AG10803 (cell line): Measurements from ENCODE around the gene NOXO1.

Source experiments
- DNase-seq: peaks from one replicate; pipeline ENCODE4 v3.0.0; 2010; ENCODE audit warnings: low read depth
- H3K4me3 ChIP-seq: 2 replicates; pipeline ENCODE4 v1.5.1; 2011; ENCODE audit warnings: mild to moderate bottlenecking, low read length, control low read depth
- TF ChIP-seq, protein P1 (sequence below): conservative IDR thresholded peaks from 2 replicates; pipeline ENCODE4 v1.5.1; 2011; ENCODE audit warnings: mild to moderate bottlenecking, low read length, control low read depth, inconsistent platforms

The NOXO1 gene

DNA sequence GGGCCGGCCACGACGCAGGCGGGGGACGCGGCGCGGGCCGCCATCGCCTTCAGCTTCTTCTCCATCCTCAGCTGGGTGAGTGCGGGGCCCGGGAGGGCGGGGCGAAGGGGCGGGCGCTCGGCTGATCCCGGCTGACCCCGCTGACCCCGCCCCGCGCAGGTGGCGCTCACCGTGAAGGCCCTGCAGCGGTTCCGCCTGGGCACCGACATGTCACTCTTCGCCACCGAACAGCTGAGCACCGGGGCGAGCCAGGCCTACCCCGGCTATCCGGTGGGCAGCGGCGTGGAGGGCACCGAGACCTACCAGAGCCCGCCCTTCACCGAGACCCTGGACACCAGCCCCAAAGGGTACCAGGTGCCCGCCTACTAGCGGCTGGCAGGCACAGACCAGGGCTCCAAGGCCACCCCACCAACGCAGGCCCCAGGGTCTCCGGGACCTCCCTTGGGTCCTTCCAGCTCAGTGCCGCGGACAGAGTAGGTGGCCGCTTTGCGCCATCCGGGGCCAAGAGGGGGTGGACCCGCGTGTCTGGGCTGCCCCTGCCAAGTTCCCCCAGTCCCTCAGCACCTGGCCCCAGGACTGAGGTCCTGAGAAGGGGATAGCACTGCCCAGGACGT is 11.5 kb upstream of the NOXO1 start:
- H3K4me3 ChIP-seq, result no peak overlapping the region
- DNase-seq, result no peak
- TF ChIP-seq, protein P1, sequence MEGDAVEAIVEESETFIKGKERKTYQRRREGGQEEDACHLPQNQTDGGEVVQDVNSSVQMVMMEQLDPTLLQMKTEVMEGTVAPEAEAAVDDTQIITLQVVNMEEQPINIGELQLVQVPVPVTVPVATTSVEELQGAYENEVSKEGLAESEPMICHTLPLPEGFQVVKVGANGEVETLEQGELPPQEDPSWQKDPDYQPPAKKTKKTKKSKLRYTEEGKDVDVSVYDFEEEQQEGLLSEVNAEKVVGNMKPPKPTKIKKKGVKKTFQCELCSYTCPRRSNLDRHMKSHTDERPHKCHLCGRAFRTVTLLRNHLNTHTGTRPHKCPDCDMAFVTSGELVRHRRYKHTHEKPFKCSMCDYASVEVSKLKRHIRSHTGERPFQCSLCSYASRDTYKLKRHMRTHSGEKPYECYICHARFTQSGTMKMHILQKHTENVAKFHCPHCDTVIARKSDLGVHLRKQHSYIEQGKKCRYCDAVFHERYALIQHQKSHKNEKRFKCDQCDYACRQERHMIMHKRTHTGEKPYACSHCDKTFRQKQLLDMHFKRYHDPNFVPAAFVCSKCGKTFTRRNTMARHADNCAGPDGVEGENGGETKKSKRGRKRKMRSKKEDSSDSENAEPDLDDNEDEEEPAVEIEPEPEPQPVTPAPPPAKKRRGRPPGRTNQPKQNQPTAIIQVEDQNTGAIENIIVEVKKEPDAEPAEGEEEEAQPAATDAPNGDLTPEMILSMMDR, result no peak

- DNase-seq, result peak; percentile 77
- TF ChIP-seq, protein P1, result no peak
- peak overlapping the region; percentile 44 for H3K4me3 ChIP-seq
Observed at GRCh38 chr16:1991948-1992703, 10.9 kb upstream of the NOXO1 start.

DNA sequence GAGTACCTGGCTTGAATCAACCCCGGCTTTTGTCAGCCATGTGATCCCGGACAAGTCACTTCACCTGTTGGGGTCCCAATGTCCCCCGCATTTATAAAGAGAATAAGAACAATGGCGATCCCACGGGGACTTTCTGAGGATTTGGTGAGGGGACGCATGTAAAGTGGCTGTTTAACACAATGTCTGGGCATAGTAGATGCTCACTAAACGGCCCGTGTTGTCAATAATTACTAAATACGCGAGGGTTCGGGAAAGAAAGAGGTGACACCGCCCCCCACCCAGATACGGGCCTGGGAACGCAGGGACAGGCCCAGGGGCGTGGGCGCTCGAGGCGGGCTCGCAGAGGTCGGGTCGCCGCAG is 10.3 kb upstream of the NOXO1 start:
- no peak for DNase-seq
- peak overlapping the region; percentile 44 for H3K4me3 ChIP-seq
- TF ChIP-seq, protein P1, result no peak

- TF ChIP-seq, protein P1, result no peak
- H3K4me3 ChIP-seq, result no peak overlapping the region
- DNase-seq, result no peak
Observed at GRCh38 chr16:1991135-1991551, 9.9 kb upstream of the NOXO1 start.

DNA sequence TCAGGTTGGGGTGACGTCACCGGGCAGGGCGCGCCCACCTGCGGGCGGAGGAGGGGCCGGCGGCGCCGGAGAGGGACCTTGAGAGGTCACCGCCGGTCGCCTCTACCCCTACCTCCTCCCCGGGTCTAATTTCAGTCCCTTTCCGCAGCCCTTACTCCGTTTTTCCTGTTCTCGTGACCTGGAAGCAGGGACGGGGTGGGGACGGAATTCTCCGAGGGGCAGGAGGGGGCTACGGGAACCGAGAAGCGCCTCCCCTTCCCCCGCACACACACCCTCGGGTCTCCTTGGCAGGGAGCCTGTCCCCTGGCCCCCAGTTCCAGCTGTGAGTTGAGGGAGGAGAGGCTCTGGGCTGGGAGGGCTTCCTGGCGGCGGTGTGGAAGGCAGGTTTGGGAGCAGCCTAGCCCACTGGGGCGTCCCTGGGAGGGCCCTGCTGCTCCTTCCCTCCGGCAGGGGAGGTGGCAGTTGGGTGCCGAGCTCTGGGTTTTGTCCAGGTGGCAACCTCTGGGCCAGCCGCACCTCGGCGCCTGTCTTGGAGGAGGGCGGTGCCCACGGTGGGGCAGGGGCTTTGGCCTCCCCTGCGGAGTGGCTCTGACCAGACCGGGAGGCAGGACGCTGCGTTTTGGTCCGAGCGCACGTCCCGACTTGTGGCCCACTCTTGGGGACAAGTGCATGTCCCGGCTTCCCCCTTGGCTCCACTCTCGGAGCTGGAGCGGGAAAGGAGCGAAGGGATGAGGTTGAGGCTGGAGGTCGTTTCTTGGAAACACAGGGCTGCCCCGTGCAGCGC is 9.3 kb upstream of the NOXO1 start:
- DNase-seq, result no peak
- H3K4me3 ChIP-seq, result no peak overlapping the region; the same call in 1 of the 2 replicates
- TF ChIP-seq, protein P1, result no peak

DNA sequence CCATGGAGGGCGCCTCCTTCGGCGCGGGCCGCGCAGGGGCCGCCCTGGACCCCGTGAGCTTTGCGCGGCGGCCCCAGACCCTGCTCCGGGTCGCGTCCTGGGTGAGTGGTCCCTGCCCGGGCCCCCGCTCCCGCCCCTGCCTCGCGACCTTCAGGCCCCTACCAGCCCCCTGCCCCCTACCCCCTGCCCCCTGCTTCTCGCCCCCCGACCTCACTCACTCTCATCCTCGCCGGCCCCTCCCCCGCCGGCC is 8.8 kb upstream of the NOXO1 start:
- TF ChIP-seq, protein P1, result no peak
- no peak for DNase-seq
- no peak overlapping the region for H3K4me3 ChIP-seq
